Measurements from ENCODE around the gene ZFAND5. TPM values are rescaled to one million over a fixed set of nuclear protein-coding genes. Genes with fewer than 3 reads are reported as not detected.

ZFAND5 gene
- total RNA-seq, 1 donor from 2014 or later = 157 TPM

GRCh38 chr9:72334658-72335337, 30.2 kb downstream of the ZFAND5 start:
- Mint-ChIP-seq H3K4me3 (ENCODE audit: unreplicated experiment) (no peak overlapping the region), H3K27me3 (ENCODE audit: low read depth) (peaks cover 10% of the 10 kb centered on the region), H3K4me1 (ENCODE audit: low read depth) (no peaks in the 10 kb centered on the region), H3K9me3 (ENCODE audit: low read depth) (no peaks in the 10 kb centered on the region), H3K27ac (ENCODE audit: unreplicated experiment) (no peak overlapping the region), H3K36me3 (ENCODE audit: low read depth) (no peaks in the 10 kb centered on the region)
- no peak for DNase-seq (ENCODE audit: low spot score)
- no peak for TF ChIP-seq CTCF (IDR thresholded peaks at IDR 0.05)

DNA sequence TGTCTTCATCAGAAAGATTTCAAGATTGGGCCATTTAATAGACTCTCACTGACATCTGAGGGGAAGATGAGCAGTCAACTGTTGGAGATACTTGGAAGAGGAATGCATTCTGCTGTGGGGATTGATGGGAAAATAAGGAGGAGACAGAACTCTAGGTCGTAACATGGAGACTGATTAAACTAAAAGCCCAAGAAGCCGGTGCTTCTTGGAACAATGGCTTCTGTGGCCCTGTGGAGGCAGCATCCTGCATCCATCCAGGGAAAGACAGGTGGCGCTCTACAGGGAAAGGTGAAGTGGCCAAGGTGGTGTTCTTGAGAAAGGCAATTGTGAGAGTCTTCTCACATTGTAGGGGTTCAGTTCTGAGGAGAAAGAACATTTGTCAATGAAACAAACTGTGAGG, 31.3 kb downstream of the ZFAND5 start:
- Mint-ChIP-seq H3K27ac (ENCODE audit: unreplicated experiment) (no peak overlapping the region), H3K4me1 (ENCODE audit: low read depth) (no peaks in the 10 kb centered on the region), H3K27me3 (ENCODE audit: low read depth) (peaks cover 10% of the 10 kb centered on the region), H3K36me3 (ENCODE audit: low read depth) (no peaks in the 10 kb centered on the region), H3K9me3 (ENCODE audit: low read depth) (peaks cover 3% of the 10 kb centered on the region), H3K4me3 (ENCODE audit: unreplicated experiment) (no peak overlapping the region)
- DNase-seq (ENCODE audit: low spot score) = no peak
- peak; percentile 24 for TF ChIP-seq CTCF (IDR thresholded peaks at IDR 0.05)

DNA sequence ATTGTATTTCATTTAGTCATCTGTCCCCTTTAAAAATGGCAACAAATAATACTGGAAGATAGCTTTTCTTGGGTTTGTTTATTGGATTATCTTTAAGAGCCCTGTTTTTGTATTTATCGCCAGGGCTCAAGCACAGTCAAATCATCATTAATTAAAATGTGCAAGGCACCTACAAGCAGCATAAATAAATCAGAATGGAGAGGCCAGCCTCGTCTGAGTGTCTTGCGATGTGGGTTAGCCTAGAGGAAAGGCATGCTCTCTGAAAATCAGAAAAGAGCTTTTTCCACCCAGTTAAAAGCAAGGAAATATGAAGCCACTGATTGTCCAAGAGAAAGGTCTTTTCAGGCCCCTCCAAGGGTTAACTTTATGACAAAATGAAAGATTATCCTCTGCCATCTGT, 31.8 kb downstream of the ZFAND5 start:
- H3K27me3 Mint-ChIP-seq (ENCODE audit: low read depth) = peaks cover 10% of the 10 kb centered on the region
- H3K36me3 Mint-ChIP-seq (ENCODE audit: low read depth) = no peaks in the 10 kb centered on the region
- no peak overlapping the region for H3K4me3 Mint-ChIP-seq (ENCODE audit: unreplicated experiment)
- H3K9me3 Mint-ChIP-seq (ENCODE audit: low read depth) = peaks cover 3% of the 10 kb centered on the region
- no peaks in the 10 kb centered on the region for H3K4me1 Mint-ChIP-seq (ENCODE audit: low read depth)
- TF ChIP-seq CTCF (IDR thresholded peaks at IDR 0.05) = no peak
- no peak for DNase-seq (ENCODE audit: low spot score)
- H3K27ac Mint-ChIP-seq (ENCODE audit: unreplicated experiment) = no peak overlapping the region

DNA sequence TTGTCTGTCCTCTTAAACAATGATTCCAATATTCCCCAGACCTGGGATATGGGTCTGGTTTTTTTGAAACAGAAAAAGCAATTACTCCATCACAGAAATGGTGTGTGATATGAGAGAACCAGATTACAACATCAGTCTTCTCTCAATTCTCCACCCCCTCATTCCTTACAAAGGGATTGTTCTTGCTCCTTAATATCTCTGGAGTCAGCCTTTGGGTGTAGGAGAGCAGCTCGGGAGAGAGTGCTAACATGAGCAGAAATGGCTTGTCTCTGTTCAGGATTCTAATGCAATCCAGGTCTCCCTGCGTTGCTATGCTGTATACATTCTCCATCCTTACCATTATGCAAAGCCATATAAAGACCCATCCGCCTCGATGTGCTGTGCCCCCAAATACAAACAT, 32.7 kb downstream of the ZFAND5 start:
- H3K27me3 Mint-ChIP-seq (ENCODE audit: low read depth) = peaks cover 10% of the 10 kb centered on the region
- peaks cover 3% of the 10 kb centered on the region for H3K9me3 Mint-ChIP-seq (ENCODE audit: low read depth)
- no peak overlapping the region for H3K27ac Mint-ChIP-seq (ENCODE audit: unreplicated experiment)
- DNase-seq (ENCODE audit: low spot score) = no peak
- no peaks in the 10 kb centered on the region for H3K4me1 Mint-ChIP-seq (ENCODE audit: low read depth)
- H3K36me3 Mint-ChIP-seq (ENCODE audit: low read depth) = no peaks in the 10 kb centered on the region
- no peak overlapping the region for H3K4me3 Mint-ChIP-seq (ENCODE audit: unreplicated experiment)
- no peak for TF ChIP-seq CTCF (IDR thresholded peaks at IDR 0.05)

DNA sequence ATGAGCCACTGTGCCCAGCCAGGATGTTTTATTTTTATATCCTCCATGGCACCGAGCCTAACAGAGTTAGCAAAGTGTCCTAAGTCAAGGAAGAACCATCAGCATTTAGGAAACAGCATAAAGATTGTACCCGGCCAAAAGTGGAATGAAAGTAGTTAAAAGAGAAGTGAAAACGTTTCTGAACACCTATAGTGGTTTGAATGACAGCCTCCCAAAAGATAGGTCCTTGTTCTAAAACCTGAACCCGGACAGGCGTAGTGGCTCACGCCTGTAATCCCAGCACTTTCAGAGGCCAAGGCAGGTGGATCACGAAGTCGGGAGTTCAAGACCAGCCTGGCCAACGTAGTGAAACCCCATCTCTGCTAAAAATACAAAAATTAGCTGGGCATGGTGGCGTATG, 37.4 kb downstream of the ZFAND5 start:
- Mint-ChIP-seq H3K4me1 (ENCODE audit: low read depth) (no peaks in the 10 kb centered on the region), H3K36me3 (ENCODE audit: low read depth) (no peaks in the 10 kb centered on the region), H3K27me3 (ENCODE audit: low read depth) (peaks cover 9% of the 10 kb centered on the region), H3K27ac (ENCODE audit: unreplicated experiment) (no peak overlapping the region), H3K4me3 (ENCODE audit: unreplicated experiment) (no peak overlapping the region), H3K9me3 (ENCODE audit: low read depth) (peaks cover 3% of the 10 kb centered on the region)
- no peak for TF ChIP-seq CTCF (IDR thresholded peaks at IDR 0.05)
- no peak for DNase-seq (ENCODE audit: low spot score)
